GM12892 (cell line): Measurements from ENCODE around the gene EYS.

Source experiments
- POLR2A ChIP-seq: IDR thresholded peaks from 2 replicates; pipeline ENCODE4 v1.6.1; 2011; ENCODE audit warnings: low read depth, low read length, control low read depth
- POLR2AphosphoS5 ChIP-seq: IDR thresholded peaks from 2 replicates; pipeline ENCODE4 v1.6.1; 2011; ENCODE audit warnings: low read depth, low read length, control low read depth

- TF ChIP-seq POLR2A (no peak), POLR2AphosphoS5 (no peak)
Observed at GRCh38 chr6:63685446-63686379, 2021.3 kb downstream of the EYS start.
